NOMO-1 treated with DMSO at 0.1 percent for 48 hours (cell line): ENCODE measurements around the gene SLC10A7.
A peak's percentile ranks its signal among the peaks of the same experiment; 100 is the strongest.

Experiments used
- DNase-seq: peaks from one replicate; lab custom pipeline; 2025; ENCODE audit not compliant: unreplicated experiment; lab: John Stamatoyannopoulos, UW

SLC10A7 gene

GRCh38 chr4:146495269-146495668 lies 26.5 kb downstream of the SLC10A7 start:
- DNase-seq: no peak

- no peak for DNase-seq
Measured at GRCh38 chr4:146494143-146494542, 27.6 kb downstream of the SLC10A7 start.

DNA sequence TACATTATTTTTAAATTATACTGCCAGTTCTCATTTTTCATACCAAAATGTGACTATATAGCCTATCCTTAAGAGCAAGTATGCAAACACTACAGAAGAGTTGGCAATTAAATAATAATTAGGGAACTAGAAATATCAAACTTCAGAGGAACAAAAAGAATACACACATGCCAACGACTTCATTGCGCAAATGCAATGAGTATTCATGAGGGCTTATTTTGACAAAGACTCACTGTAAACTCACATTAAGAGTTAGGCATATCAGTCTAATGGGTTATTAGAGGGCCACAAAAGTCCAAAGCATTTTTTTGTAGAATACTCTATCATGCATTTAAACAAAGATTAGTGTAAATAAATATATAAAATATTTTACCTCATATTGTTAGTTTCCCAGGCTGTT lies 31.6 kb downstream of the SLC10A7 start:
- peak; percentile 1 for DNase-seq

DNA sequence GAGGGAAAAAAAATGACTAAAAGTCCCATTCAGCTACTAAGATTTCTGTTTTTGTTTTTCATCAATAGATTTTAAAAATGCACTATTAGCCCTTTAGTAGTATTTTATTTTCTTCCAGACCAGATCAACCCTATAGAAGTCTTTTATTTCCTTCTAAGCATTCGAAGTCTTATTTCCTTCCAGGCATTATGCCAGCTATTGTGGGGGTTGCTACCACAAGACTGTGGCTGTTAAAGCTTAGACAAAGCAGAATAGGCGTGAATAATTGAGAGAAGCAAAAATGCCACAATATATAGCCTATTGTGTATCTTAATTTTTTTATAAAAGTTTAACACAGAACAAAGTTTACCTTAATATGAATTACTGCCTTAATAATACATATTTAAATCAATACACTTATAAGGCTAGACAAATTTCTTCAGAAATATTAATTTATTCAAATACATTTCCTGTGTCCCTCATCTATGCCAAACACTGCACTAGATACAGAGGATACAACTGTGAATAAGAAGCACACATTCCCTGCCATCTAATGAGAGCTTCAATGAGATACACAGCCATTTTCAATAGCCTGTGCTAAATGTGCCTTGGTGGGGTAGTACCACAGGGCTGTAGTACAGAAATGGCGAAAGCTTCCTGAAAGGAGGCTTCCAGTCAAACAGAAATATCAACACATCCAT lies 33.1 kb downstream of the SLC10A7 start:
- DNase-seq: no peak

GRCh38 chr4:146486565-146486964 lies 35.2 kb downstream of the SLC10A7 start:
- no peak for DNase-seq

DNA sequence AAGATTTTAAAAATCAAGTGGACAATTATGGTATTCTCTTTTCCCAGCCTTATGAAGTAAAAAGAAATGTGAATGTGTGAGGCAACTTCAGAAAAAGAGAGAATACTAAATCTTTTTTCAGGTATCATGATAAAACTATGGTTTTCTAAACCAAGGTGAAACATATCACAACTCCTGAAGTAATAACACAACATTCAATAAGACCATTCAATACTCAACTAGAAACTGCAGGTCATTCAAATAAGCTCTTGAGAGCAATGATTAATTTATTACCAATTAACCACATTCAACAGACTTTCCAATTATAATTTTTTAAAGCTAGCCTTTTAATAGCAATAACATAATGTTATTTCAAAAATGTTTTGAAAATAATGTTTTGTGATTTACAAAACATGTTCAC lies 35.8 kb downstream of the SLC10A7 start:
- DNase-seq: no peak

DNA sequence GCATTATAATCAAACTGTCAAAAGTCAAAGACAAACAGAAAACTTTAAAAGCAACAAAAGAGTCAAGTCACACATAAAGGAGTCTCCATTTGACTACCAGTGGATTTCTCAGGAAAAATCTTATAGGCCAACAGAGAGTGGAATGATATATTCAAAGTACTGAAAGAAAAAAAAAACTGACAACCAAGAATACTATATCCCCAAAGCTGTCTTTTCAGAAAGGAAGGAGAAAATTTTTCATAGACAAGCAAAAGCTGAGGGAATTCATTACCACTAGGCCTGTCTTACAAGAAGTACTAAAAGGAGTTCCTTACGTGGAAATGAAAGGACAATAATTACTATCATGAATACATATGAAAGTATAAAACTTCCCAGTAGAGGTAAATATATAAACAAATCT lies 39.0 kb downstream of the SLC10A7 start:
- DNase-seq: no peak

- DNase-seq: no peak
Measured at GRCh38 chr4:146481246-146481645, 40.5 kb downstream of the SLC10A7 start.

- no peak for DNase-seq
Measured at GRCh38 chr4:146478009-146478408, 43.7 kb downstream of the SLC10A7 start.

DNA sequence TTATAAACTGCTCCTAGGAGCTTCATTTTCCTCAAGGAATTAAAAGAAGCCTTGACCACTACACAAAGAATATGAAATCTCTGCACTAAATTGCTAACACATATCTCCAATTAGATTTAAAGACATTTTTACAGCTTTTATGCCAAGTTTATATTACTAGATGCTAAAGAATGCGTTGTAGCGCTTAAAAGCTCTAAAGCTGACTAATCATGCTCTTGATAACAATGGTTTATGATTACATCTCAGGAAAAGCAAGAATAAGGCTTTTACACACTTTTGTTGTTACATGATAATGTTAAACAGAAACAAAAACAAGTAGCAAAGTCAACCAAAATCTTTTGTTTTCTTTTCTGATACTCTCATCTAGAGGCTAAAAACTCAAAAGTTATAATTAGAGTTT lies 44.7 kb downstream of the SLC10A7 start:
- DNase-seq: no peak

DNA sequence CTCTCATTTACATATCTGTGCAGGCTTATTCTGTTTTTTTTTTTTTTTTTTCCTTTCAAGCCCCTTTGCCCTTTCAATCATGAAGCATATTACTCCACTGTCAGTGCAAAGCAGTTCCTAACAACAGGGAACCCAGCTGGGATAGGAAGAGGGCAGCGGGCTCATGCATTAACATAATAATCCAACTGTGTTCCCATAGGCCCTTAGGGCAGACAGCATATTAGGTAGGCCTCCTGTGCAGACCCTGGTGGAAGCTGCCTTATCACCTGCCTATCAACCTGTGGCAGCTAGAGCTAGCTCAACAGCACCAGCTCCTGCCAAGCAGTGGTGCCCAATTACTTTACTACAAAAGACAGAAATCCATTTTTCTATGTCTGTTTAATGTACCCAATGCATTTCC lies 49.3 kb downstream of the SLC10A7 start:
- DNase-seq: no peak

DNA sequence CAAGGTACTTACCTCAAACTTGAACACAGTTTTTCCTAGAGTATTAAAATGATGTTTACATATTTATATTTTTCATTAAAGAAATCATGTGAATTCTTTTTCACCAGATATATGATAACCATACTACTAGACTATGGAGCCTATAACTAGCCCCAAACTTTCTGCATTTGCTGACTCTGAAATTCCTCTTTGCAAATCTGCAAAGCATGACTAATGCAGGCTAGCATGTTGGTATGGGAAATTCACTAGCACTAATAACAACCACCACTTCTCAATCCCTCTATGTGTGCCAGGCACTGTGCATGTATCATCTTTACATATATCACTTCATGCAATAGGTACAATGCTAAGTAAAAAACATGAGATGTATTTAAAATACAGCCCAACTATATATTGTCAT lies 51.1 kb downstream of the SLC10A7 start:
- DNase-seq: no peak

DNA sequence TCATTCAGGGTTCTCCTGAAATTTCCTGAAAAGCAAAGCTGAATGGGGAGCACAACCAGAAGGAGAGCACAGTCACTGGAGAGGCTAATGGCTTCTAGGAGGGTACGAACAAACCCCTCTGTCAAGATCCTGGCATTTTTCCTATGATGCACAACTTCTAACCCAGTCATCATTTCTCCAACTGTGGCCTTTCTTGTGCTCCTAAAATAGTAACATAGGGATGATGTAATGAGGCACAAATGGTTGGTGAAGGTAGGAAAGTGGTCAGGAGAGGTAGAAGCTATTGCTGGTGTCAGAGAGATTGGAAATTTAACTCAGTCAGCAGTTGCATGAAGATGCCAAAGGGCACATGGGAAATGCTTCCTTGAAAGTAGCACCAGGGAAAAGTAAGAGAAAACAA lies 52.7 kb downstream of the SLC10A7 start:
- DNase-seq: no peak

- no peak for DNase-seq
Measured at GRCh38 chr4:146465628-146466027, 56.1 kb downstream of the SLC10A7 start.

DNA sequence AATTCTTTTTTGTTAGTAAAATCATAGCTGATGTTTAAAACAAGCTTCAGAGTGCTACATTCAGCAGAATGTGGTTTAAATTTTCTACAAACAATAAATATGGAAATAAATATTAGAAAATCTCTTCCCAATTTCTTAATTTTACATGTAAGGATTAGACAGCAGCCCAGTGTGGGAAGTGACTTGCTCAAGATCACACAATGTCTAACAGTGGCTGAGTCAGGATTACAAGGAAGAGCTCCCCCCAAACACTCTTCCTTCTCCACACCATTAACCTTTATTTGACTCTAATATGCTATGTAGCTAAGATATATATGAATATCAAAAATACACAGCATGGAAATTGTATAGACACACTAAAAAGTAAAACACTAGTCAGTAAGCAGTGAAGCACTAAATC lies 59.5 kb downstream of the SLC10A7 start:
- no peak for DNase-seq

GRCh38 chr4:146458594-146458993 lies 63.1 kb downstream of the SLC10A7 start:
- DNase-seq: peak; percentile 11

DNA sequence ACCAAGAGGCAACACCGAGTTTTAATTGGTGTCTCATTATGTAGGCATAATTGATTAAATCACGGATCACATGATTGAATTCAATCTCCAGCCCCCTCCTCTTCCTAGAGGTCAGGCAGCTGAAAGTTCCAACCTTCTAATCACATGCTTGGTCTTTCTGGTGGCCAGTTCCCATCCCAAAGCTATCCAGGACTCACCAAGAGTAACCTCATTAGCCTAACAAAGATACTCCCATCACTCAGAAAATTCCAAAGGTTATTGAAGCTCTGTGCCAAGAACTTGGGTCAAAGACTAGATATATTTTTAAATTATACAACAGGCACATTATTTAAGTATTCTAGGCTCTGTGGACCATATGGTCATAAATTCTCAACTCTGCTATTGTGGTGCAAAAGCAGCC lies 65.1 kb downstream of the SLC10A7 start:
- DNase-seq: no peak

GRCh38 chr4:146453181-146453807 lies 68.4 kb downstream of the SLC10A7 start:
- DNase-seq: no peak

DNA sequence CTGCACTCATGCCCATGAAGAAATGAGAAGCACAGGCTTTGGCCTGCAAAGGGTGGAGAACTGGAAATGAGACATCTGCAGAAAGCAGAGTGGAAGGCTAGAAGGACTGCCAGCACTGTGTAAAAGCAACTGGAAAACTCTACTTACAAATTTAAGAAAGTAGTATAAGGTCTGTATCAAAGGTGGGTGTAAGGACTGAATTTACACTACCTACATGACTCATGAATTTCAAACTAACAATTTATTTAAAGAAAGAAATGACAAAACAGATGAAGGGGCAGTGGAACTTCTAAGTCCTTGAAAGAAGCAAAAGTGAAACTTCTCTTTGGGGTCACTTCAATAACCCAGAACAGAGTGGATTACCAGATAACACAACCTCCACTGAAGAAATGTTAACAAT lies 71.2 kb downstream of the SLC10A7 start:
- DNase-seq: no peak

GRCh38 chr4:146446555-146446954 lies 75.2 kb downstream of the SLC10A7 start:
- DNase-seq: no peak

DNA sequence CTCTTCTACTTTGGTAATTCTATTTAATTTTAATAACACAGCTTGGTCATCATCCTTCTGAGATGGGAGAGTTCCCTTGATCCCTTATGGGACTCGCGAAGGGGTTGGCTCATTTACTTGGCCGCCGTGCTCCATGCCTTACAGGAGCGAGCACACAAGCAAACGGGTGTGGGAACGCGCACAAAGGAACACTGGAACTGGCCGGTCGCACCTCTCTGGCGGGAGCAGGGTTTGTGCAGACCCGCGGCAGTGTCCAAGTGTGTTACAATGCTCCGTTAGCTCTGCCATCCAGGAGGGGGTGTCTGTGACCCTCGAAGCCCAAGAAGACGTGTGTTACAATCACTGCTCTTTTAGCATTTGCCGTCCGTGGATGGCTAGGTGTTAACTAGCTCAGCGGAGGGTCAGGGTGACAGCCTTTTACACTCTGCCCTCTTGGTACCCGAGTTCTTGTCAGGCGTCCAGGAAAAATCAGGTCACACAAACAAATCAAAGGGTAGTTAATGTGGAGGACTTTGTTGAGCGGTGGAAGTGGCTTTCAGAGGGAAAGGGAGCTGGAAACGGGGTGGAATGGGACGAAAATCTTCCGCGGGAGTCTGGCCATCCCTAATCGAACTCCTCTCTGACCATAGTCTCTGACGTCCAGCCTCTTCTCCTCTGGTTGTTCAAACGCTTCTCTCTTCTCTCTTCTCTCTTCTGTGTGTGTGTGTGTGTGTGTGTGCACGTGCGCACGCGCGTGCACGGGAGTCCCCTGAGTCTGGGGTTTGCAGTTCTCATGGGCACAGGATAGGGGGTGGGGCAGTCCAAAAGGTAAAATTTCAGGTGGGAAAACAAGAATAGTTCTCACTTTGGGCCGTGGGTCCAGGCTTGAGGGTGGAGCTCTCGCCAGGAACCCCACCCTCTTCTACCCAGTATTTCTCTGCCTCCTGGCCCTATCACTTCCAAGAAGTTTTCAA lies 76.3 kb downstream of the SLC10A7 start:
- DNase-seq: no peak

DNA sequence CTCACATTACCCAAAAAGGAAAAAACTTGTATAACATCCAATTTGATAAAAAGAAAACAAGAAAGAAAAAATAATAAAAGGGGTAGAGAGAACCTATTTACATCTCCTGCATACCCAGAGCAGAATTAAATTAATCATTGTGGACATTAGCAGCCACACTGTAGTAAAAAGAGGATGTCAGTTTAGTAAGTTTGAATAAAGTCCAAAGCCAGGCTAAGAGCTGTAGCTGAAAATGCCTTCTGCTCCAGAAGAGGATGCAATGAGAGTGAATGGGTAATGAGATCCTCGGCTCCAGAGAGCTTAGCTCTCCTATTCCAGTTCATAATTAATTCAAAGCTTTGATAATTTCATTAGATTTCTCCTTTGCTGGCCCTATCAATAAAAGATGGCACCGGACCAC lies 78.2 kb downstream of the SLC10A7 start:
- DNase-seq: no peak
